Measurements from ENCODE around the gene ADIRF.
"Not testable (repeated sequence)": the region's sequence is repeated elsewhere in the genome, so short reads cannot be mapped to it uniquely, and the experiment has no call there.

The ADIRF gene

GRCh38 chr10:86968271-86968993, at the start of gene ADIRF:
Gene ADIRF (plus strand): TSS chr10:86968482. CDS start chr10:86968545, 63 bp downstream.
- peak; percentile 16 for DNase-seq

- DNase-seq, result no peak
Observed at GRCh38 chr10:86922553-86922961, 45.7 kb upstream of the ADIRF start.

GRCh38 chr10:86929468-86930380, 38.6 kb upstream of the ADIRF start:
- no peak for DNase-seq

- no peak for DNase-seq
Observed at GRCh38 chr10:86931872-86932271, 36.4 kb upstream of the ADIRF start.

GRCh38 chr10:86932674-86933073, 35.6 kb upstream of the ADIRF start:
- no peak for DNase-seq

GRCh38 chr10:86934162-86934711, 34.0 kb upstream of the ADIRF start:
- not testable (repeated sequence) for DNase-seq

- no peak for DNase-seq
Observed at GRCh38 chr10:86936661-86937501, 31.4 kb upstream of the ADIRF start.

- no peak for DNase-seq
Observed at GRCh38 chr10:86937502-86938154, 30.7 kb upstream of the ADIRF start.

- DNase-seq, result no peak
Observed at GRCh38 chr10:86938260-86938659, 30.0 kb upstream of the ADIRF start.

GRCh38 chr10:86940076-86940475, 28.2 kb upstream of the ADIRF start:
- DNase-seq, result not testable (repeated sequence)

- no peak for DNase-seq
Observed at GRCh38 chr10:86940677-86941076, 27.6 kb upstream of the ADIRF start.

- no peak for DNase-seq
Observed at GRCh38 chr10:86941426-86941825, 26.9 kb upstream of the ADIRF start.

GRCh38 chr10:86941991-86942421, 26.3 kb upstream of the ADIRF start:
- no peak for DNase-seq

GRCh38 chr10:86942441-86943315, 25.6 kb upstream of the ADIRF start:
- DNase-seq, result no peak

GRCh38 chr10:86943316-86944030, 24.8 kb upstream of the ADIRF start:
- no peak for DNase-seq

GRCh38 chr10:86944031-86944419, 24.3 kb upstream of the ADIRF start:
- DNase-seq, result no peak

GRCh38 chr10:86944471-86944870, 23.8 kb upstream of the ADIRF start:
- DNase-seq, result no peak

GRCh38 chr10:86944907-86945306, 23.4 kb upstream of the ADIRF start:
- DNase-seq, result no peak

GRCh38 chr10:86945361-86946212, 22.7 kb upstream of the ADIRF start:
- DNase-seq, result no peak

All from activated CD4-positive, alpha-beta T cell treated with anti-CD3 and anti-CD28 coated beads, Interleukin-2, amount 50 U/mL, for 1 hour (primary cell).